H9 (cell line): ENCODE results near the gene PLEKHM1. TPM values are rescaled to one million over a fixed set of nuclear protein-coding genes. Genes with fewer than 3 reads are reported as not detected.
"Not testable (repeated sequence)": the region's sequence is repeated elsewhere in the genome, so short reads cannot be mapped to it uniquely, and the experiment has no call there.

Source experiments
- DNase-seq: peaks from one replicate; pipeline ENCODE4 v3.0.0-alpha.2; 2017
- H2AFZ ChIP-seq: one replicate; pipeline ENCODE4 v1.6.1; 2013; ENCODE audit warnings: mild to moderate bottlenecking, low read length, control low read depth, moderate library complexity
- H2AK5ac ChIP-seq: 2 replicates; pipeline ENCODE4 v1.6.1; 2013; ENCODE audit warnings: low read length, control low read depth, mixed read lengths; ENCODE audit not compliant: insufficient read length
- H2BK120ac ChIP-seq: one replicate; pipeline ENCODE4 v1.6.1; 2013; ENCODE audit warnings: low read depth, mild to moderate bottlenecking, low read length, control low read depth, inconsistent platforms; ENCODE audit not compliant: poor library complexity, severe bottlenecking
- H2BK12ac ChIP-seq: 2 replicates; pipeline ENCODE4 v1.6.1; 2013; ENCODE audit warnings: low read length, control low read depth, mixed read lengths, low read depth; ENCODE audit not compliant: insufficient read length
- H2BK15ac ChIP-seq: 2 replicates; pipeline ENCODE4 v1.6.1; 2013; ENCODE audit warnings: low read depth, low read length, control low read depth
- H2BK20ac ChIP-seq: one replicate; pipeline ENCODE4 v1.6.1; 2013; ENCODE audit warnings: low read depth, mild to moderate bottlenecking, low read length, control low read depth, inconsistent platforms; ENCODE audit not compliant: poor library complexity, severe bottlenecking
- H2BK5ac ChIP-seq: 2 replicates; pipeline ENCODE4 v1.6.1; 2013; ENCODE audit warnings: low read length, control low read depth, mixed read lengths; ENCODE audit not compliant: insufficient read length
- H3K14ac ChIP-seq: 2 replicates; pipeline ENCODE4 v1.6.1; 2013; ENCODE audit warnings: low read length, control low read depth; ENCODE audit not compliant: insufficient read depth
- H3K18ac ChIP-seq: 2 replicates; pipeline ENCODE4 v1.6.1; 2013; ENCODE audit warnings: low read depth, mild to moderate bottlenecking, mixed read lengths, low read length, control low read depth; ENCODE audit not compliant: insufficient read length
- H3K23ac ChIP-seq: 2 replicates; pipeline ENCODE4 v1.6.1; 2013; ENCODE audit warnings: low read length, control low read depth, mixed read lengths, low read depth; ENCODE audit not compliant: insufficient read length
- H3K23me2 ChIP-seq: 2 replicates; pipeline ENCODE4 v1.6.1; 2013; ENCODE audit warnings: low read depth, mild to moderate bottlenecking, mixed read lengths, low read length, control low read depth; ENCODE audit not compliant: insufficient read length, poor library complexity, severe bottlenecking
- H3K27ac ChIP-seq: 2 replicates; pipeline ENCODE4 v1.5.1; 2013; ENCODE audit warnings: low read length, control low read depth, mixed read lengths, low read depth; ENCODE audit not compliant: insufficient read length
- H3K27me3 ChIP-seq: 2 replicates; pipeline ENCODE4 v1.6.1; 2013; ENCODE audit warnings: low read length, control low read depth, inconsistent platforms; ENCODE audit not compliant: insufficient read depth
- H3K4ac ChIP-seq: 2 replicates; pipeline ENCODE4 v1.6.1; 2013; ENCODE audit warnings: low read depth, mild to moderate bottlenecking, control low read depth, inconsistent platforms, low read length, moderate library complexity
- H3K4me1 ChIP-seq: 2 replicates; pipeline ENCODE4 v1.6.1; 2013; ENCODE audit warnings: low read length, control low read depth, inconsistent platforms; ENCODE audit not compliant: insufficient read depth
- H3K4me2 ChIP-seq: 2 replicates; pipeline ENCODE4 v1.6.1; 2013; ENCODE audit warnings: low read length, control low read depth, mixed read lengths; ENCODE audit not compliant: insufficient read length, insufficient read depth
- H3K56ac ChIP-seq: 2 replicates; pipeline ENCODE4 v1.6.1; 2013; ENCODE audit warnings: low read depth, mild to moderate bottlenecking, mixed read lengths, low read length, control low read depth; ENCODE audit not compliant: insufficient read length
- H3K79me1 ChIP-seq: 2 replicates; pipeline ENCODE4 v1.6.1; 2013; ENCODE audit warnings: low read depth, mild to moderate bottlenecking, moderate library complexity, low read length, control low read depth, inconsistent platforms; ENCODE audit not compliant: insufficient read depth, poor library complexity, severe bottlenecking
- H3K79me2 ChIP-seq: 2 replicates; pipeline ENCODE4 v1.6.1; 2013; ENCODE audit warnings: low read length, control low read depth, inconsistent platforms; ENCODE audit not compliant: insufficient read depth
- H3K9ac ChIP-seq: 2 replicates; pipeline ENCODE4 v1.6.1; 2013; ENCODE audit warnings: low read length, control low read depth, mixed read lengths; ENCODE audit not compliant: insufficient read length; ENCODE audit errors: extremely low read depth
- H3K9me3 ChIP-seq: one replicate; pipeline ENCODE4 v1.6.1; 2013; ENCODE audit warnings: low read depth, low read length, inconsistent platforms; ENCODE audit not compliant: control insufficient read depth
- H3T11ph ChIP-seq: one replicate; pipeline ENCODE4 v1.6.1; 2013; ENCODE audit warnings: mild to moderate bottlenecking, low read length, control low read depth, inconsistent platforms
- H4K20me1 ChIP-seq: one replicate; pipeline ENCODE4 v1.6.1; 2013; ENCODE audit not compliant: control insufficient read depth, insufficient read length, insufficient read depth
- H4K5ac ChIP-seq: 2 replicates; pipeline ENCODE4 v1.6.1; 2013; ENCODE audit warnings: low read depth, mild to moderate bottlenecking, mixed read lengths, low read length, control low read depth; ENCODE audit not compliant: insufficient read length
- H4K8ac ChIP-seq: replicated peaks from 2 replicates; pipeline ENCODE4 v1.6.1; 2013; ENCODE audit warnings: low read length, control low read depth, mixed read lengths, low read depth; ENCODE audit not compliant: insufficient read length
- H4K91ac ChIP-seq: 2 replicates; pipeline ENCODE4 v1.6.1; 2013; ENCODE audit warnings: low read depth, mild to moderate bottlenecking, moderate library complexity, mixed read lengths, low read length, control low read depth; ENCODE audit not compliant: insufficient read length
- H3K27ac Mint-ChIP-seq, 3 experiments: 2 replicates in 2 of 3; 3 replicates in 1 of 3; pipeline ENCODE4 v1.8.0; 2020 to 2021; ENCODE audit warnings: mixed read lengths in 3 of 3, mild to moderate bottlenecking in 1 of 3, moderate library complexity in 1 of 3
- H3K27me3 Mint-ChIP-seq: 2 replicates; pipeline ENCODE4 v1.8.0; 2021; ENCODE audit warnings: low read depth, mild to moderate bottlenecking, moderate library complexity, mixed read lengths
- H3K36me3 Mint-ChIP-seq, 3 experiments: 2 replicates in 2 of 3; 3 replicates in 1 of 3; pipeline ENCODE4 v1.8.0; 2020 to 2021; ENCODE audit warnings: low read depth in 3 of 3, mixed read lengths in 3 of 3; ENCODE audit not compliant: insufficient read depth in 1 of 3
- H3K4me1 Mint-ChIP-seq, 2 experiments: 2 replicates each; pipeline ENCODE4 v1.8.0; 2020; ENCODE audit warnings: mixed read lengths in 2 of 2
- H3K4me3 Mint-ChIP-seq, 2 experiments: 2 replicates in 1 of 2; 3 replicates in 1 of 2; pipeline ENCODE4 v1.8.0; 2020 to 2021; ENCODE audit warnings: mild to moderate bottlenecking in 2 of 2, mixed read lengths in 2 of 2, moderate library complexity in 1 of 2
- H3K9me3 Mint-ChIP-seq, 2 experiments: 2 replicates in 1 of 2; 3 replicates in 1 of 2; pipeline ENCODE4 v1.8.0; 2020; ENCODE audit warnings: mild to moderate bottlenecking in 2 of 2, mixed read lengths in 2 of 2, moderate library complexity in 1 of 2
- WGBS: extraction: QIAGEN DNeasy Blood & Tissue Kit; methylation state at CpG from one replicate; pipeline ENCODE4 v1.1.7; 2013; ENCODE audit warnings: missing lambda C conversion rate, low lambda C conversion rate, mixed read lengths; ENCODE audit not compliant: insufficient read length; ENCODE audit errors: extremely low coverage; 5-methylcytosine and 5-hydroxymethylcytosine counted together
- total RNA-seq: library from RNA; stranded (reverse); gene quantifications from 2 replicates; pipeline ENCODE4 v1.2.1, GENCODE V29; 2021

Gene PLEKHM1
- total RNA-seq, 1 experiment from 2014 or later = 20.7 TPM

DNA sequence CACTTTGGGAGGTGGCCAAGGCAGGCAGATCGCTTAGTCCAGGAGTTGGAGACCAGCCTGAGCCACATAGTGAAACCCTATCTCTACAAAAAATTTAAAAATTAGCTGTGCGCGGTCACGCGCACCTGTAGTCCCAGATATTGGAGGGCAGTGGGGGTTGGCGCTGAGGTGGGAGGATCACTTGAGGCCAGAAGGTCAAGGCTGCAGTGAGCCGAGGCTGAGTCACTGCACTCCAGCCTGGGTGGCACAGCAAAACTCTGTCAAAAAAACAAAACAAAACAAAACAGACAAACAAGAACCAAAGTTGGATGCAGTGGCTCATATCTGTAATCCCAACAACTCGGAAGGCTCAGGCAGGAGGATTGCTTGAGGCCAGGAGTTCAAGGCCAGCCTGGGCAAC, 6.9 kb upstream of the PLEKHM1 start:
- not testable (repeated sequence) for H3K27me3 Mint-ChIP-seq

DNA sequence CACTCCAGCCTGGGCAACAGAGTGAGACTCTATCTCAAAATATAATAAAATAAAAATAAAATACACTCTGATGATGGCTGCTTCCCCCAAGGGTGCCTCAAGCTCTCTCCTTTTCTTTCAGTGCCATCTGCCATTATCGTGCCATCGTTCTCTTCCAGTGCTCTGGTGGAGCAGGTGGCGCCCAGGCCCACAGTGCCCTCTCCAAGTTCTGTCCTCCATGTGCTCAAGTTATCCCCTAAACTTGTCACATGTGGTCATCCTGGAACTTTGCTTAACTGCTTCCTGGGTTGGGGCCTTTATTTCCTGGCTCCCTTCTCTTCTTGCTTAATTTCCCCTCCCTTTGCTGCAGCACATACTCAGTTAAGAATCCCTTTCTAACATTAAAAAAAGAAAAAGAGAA, 6.0 kb upstream of the PLEKHM1 start:
- not testable (repeated sequence) for H3K27ac Mint-ChIP-seq, H2BK20ac ChIP-seq, H2BK15ac ChIP-seq, H3K23me2 ChIP-seq, H3K36me3 Mint-ChIP-seq, H3K27me3 ChIP-seq, H4K5ac ChIP-seq, H3K9ac ChIP-seq, H3K79me2 ChIP-seq, H2AFZ ChIP-seq, H4K91ac ChIP-seq, H3K79me1 ChIP-seq, H3K4me1 Mint-ChIP-seq, H3K23ac ChIP-seq, H3K27me3 Mint-ChIP-seq, H3K9me3 ChIP-seq, H2BK12ac ChIP-seq, H3K27ac ChIP-seq, H3K4ac ChIP-seq, H2AK5ac ChIP-seq, H2BK120ac ChIP-seq, H3K14ac ChIP-seq, H3K4me2 ChIP-seq, H3K9me3 Mint-ChIP-seq, H4K20me1 ChIP-seq, H4K8ac ChIP-seq, H3K18ac ChIP-seq, H3K4me1 ChIP-seq, H3K56ac ChIP-seq, H3K4me3 Mint-ChIP-seq, DNase-seq, H3T11ph ChIP-seq, H2BK5ac ChIP-seq
- WGBS = no CpG with 5 or more reads among the region's 3 CpGs

More for the DNA sequence above, 6.9 kb upstream of the PLEKHM1 start:
- not testable (repeated sequence) for DNase-seq, H3K79me2 ChIP-seq, H3K36me3 Mint-ChIP-seq, H3K79me1 ChIP-seq, H3K9me3 Mint-ChIP-seq, H4K8ac ChIP-seq, H3K4ac ChIP-seq, H3K9me3 ChIP-seq, H2BK20ac ChIP-seq, H2BK120ac ChIP-seq, H4K20me1 ChIP-seq, H3K4me1 Mint-ChIP-seq, H3K4me3 Mint-ChIP-seq, H3K23ac ChIP-seq, H3K14ac ChIP-seq, H3K9ac ChIP-seq, H4K91ac ChIP-seq, H3K4me1 ChIP-seq, H2BK12ac ChIP-seq, H3K56ac ChIP-seq, H3K18ac ChIP-seq, H2AK5ac ChIP-seq, H2AFZ ChIP-seq, H3K27ac Mint-ChIP-seq, H3K27me3 ChIP-seq, H4K5ac ChIP-seq, H3K23me2 ChIP-seq, H3T11ph ChIP-seq, H3K4me2 ChIP-seq, H3K27ac ChIP-seq, H2BK15ac ChIP-seq, H2BK5ac ChIP-seq
- no CpG with 5 or more reads among the region's 8 CpGs for WGBS
